ENCODE data around the gene SLC34A3. TPM values are rescaled to one million over a fixed set of nuclear protein-coding genes. Genes with fewer than 3 reads are reported as not detected.

The SLC34A3 gene
- total and polyA plus RNA-seq, 2 donors (not counting 3 experiments of a cell fraction or from before 2014, with no cell fraction given), result not detected

DNA sequence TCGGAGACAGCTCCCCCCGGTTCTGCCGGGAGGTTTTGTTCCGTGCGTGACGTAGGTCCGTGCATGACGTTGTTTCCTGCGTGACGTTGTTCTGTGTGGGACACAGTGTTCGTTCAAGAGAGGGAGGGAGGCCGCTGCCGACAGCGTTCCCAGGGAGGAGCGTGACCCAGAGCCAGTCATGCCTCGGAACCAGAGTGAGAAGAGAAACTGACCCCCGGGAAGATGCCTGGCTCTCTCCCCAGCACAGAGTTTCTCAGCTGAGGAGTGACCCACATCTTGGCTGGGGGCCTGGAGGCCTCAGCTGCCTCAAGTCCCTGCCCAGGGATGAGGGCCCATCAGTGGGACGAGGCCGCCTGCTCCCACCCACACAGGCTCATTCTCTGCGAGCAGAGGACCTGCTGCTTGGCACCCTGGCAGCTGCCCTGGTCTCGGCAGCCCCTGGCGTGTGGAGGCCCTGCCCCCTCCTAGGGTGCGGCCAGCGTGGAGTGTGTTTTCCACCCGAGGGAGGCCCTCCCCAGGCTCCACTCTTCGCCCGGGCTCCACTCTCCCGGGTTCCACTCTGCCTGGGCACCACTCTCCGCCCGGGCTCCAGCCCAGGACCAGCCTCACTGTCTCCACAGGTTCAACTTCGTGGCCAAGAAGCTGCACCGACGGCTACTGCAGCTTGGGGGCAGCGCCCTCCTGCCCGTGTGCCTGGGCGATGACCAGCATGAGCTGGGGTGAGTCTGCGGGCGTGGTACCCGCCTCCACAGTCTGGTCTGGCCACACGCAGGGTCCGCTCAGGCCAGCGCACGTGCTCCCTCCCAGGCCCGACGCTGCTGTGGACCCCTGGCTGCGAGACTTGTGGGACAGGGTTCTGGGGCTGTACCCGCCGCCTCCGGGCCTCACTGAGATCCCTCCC is 17.3 kb upstream of the SLC34A3 start:
- dilution Hi-C loops (cut with MboI; ENCODE audit: extremely low pct_ligation_motif_present, low sequenced_read_pairs) (no loop called here), intact Hi-C loops (cut with micrococcal nuclease) (no loop called here)
- Histone ChIP-seq H3K4me1 (ENCODE audit: control insufficient read depth, extremely low read depth, insufficient read depth, low read length) (peaks cover under 1% of the 10 kb centered on the region), H3K4me2 (ENCODE audit: insufficient read depth, low read length) (no peak overlapping the region), H3K9me1 (replicated peaks; ENCODE audit: control insufficient read depth, extremely low read depth, insufficient read depth, low read length) (no peaks in the 10 kb centered on the region), H3K27me3 (ENCODE audit: control insufficient read depth in 2 of 2, insufficient read depth in 2 of 2, low read length in 2 of 2) (no peaks in the 10 kb centered on the region), H3K79me2 (ENCODE audit: control insufficient read depth, insufficient read depth, low read length) (no peaks in the 10 kb centered on the region), H3K36me3 (ENCODE audit: control insufficient read depth in 2 of 2, extremely low read depth in 1 of 2, insufficient read depth in 2 of 2, low read length in 2 of 2) (peaks cover 0 to 8% of the 10 kb centered on the region in 2 experiments), H3K9ac (replicated peaks; ENCODE audit: extremely low read depth, insufficient read depth, low read length) (no peak overlapping the region), H2AFZ (ENCODE audit: low read depth, low read length) (no peak overlapping the region), H3K9me3 (replicated peaks; ENCODE audit: control insufficient read depth, insufficient read depth, low read length) (no peaks in the 10 kb centered on the region), H3K27ac (ENCODE audit: insufficient read depth, low read depth, low read length) (no peak overlapping the region), H4K20me1 (replicated peaks; ENCODE audit: control insufficient read depth, extremely low read depth, insufficient read depth, low read length) (no peaks in the 10 kb centered on the region), H3K4me3 (replicated peaks in 1 of 3; ENCODE audit: insufficient read depth in 1 of 3, low read depth in 1 of 3, low read length in 3 of 3) (no peak overlapping the region)
- POLR2A ChIA-PET, result no interaction called here
- no peak for TF ChIP-seq MYC (IDR thresholded peaks at IDR 0.05; ENCODE audit: low read depth, low read length)
- TF ChIP-seq POLR2A (IDR thresholded peaks at IDR 0.05; ENCODE audit: low read depth, low read length), result no peak
- no peak for TF ChIP-seq GATA2 (IDR thresholded peaks at IDR 0.05; ENCODE audit: insufficient read depth, insufficient read length, low read depth, low read length)
- TF ChIP-seq FOS (IDR thresholded peaks at IDR 0.05; ENCODE audit: borderline replicate concordance, insufficient read depth, low read length), result no peak
- no peak for TF ChIP-seq POLR2AphosphoS5 (IDR thresholded peaks at IDR 0.05; ENCODE audit: insufficient read depth, low read depth, low read length)
- TF ChIP-seq, protein P1, sequence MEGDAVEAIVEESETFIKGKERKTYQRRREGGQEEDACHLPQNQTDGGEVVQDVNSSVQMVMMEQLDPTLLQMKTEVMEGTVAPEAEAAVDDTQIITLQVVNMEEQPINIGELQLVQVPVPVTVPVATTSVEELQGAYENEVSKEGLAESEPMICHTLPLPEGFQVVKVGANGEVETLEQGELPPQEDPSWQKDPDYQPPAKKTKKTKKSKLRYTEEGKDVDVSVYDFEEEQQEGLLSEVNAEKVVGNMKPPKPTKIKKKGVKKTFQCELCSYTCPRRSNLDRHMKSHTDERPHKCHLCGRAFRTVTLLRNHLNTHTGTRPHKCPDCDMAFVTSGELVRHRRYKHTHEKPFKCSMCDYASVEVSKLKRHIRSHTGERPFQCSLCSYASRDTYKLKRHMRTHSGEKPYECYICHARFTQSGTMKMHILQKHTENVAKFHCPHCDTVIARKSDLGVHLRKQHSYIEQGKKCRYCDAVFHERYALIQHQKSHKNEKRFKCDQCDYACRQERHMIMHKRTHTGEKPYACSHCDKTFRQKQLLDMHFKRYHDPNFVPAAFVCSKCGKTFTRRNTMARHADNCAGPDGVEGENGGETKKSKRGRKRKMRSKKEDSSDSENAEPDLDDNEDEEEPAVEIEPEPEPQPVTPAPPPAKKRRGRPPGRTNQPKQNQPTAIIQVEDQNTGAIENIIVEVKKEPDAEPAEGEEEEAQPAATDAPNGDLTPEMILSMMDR (IDR thresholded peaks at IDR 0.05; ENCODE audit: extremely low read depth in 1 of 2, insufficient read depth in 1 of 2, low read depth in 1 of 2, low read length in 2 of 2), result no peak
- no peak for TF ChIP-seq JUN (IDR thresholded peaks at IDR 0.05; ENCODE audit: borderline replicate concordance, insufficient read depth, insufficient read length, low read depth)
- no peak for TF ChIP-seq EZH2 (IDR thresholded peaks at IDR 0.05; ENCODE audit: borderline replicate concordance, low read depth, low read length, severe bottlenecking)
- BruUV-seq (replicated peaks), result no TSS peak
- no peak for DNase-seq (ENCODE audit: low read depth, low spot score)
- CTCF ChIA-PET, result interaction anchor here (0.6 to 1.9 kb wide), 7 partner anchors 9 to 37 kb away, joined by 3 to 14 read pairs (median 4); partner anchors contain the start of gene RNF224
- no peak for FAIRE-seq
